Motor neuron (in vitro differentiated cells): Measurements from ENCODE around the gene SHANK1. TPM values are rescaled to one million over a fixed set of nuclear protein-coding genes. Genes with fewer than 3 reads are reported as not detected.

Experiments
- ATAC-seq, 8 experiments: fragments of 200-7000 bp; cut with Tn5 transposase; replicated peaks in 6 of 8; 2 replicates each; pipeline ENCODE4 v1.8.0; 2021; ENCODE audit warnings: mild to moderate bottlenecking in 8 of 8, moderate library complexity in 8 of 8
- H3K27ac ChIP-seq, 2 donors: fragments of 250-450 bp; sonication (Bioruptor Pico); 2 replicates each; pipeline ENCODE4 v1.9.0; 2021; ENCODE audit warnings: antibody characterized with exemption in 2 of 2, mild to moderate bottlenecking in 2 of 2, moderate library complexity in 1 of 2
- H3K4me1 ChIP-seq, 2 donors: fragments of 250-450 bp; sonication (Bioruptor Pico); replicated peaks in 1 of 2; 2 replicates each; pipeline ENCODE4 v1.6.1; 2021; ENCODE audit warnings: antibody characterized with exemption in 2 of 2, mild to moderate bottlenecking in 2 of 2, moderate library complexity in 1 of 2
- H3K4me3 ChIP-seq, 5 donors: fragments of 250-450 bp; sonication (Bioruptor Pico); 2 replicates each; pipeline ENCODE4 v1.9.0; 2021; ENCODE audit warnings: antibody characterized with exemption in 5 of 5, mild to moderate bottlenecking in 5 of 5, moderate library complexity in 4 of 5
- WGBS, 10 experiments: fragments of 450-650 bp; shearing (Covaris generic); methylation state at CpG; one replicate each; pipeline ENCODE4 v1.0.0; 2022; 5-methylcytosine and 5-hydroxymethylcytosine counted together
- in situ Hi-C, 9 experiments: fragments of 400-800 bp; cut with MboI; loops; one replicate each; pipeline ENCODE4 v1.15.0; 2021; ENCODE audit warnings: low sequenced_read_pairs in 9 of 9, low pct_unique_long_range_greater_than_20kb in 2 of 9; ENCODE audit not compliant: unreplicated experiment in 9 of 9
- total RNA-seq, 8 experiments: library from RNA; unstranded; fragments of 300-600 nt; gene quantifications; 2 replicates each; pipeline versions ENCODE4 v1.2.3 to v1.2.4, GENCODE V29; 2022

Gene SHANK1
- total RNA-seq, 8 experiments from 2014 or later, result 1.7 to 22.5 (median 7.2) TPM

GRCh38 chr19:50724522-50725217 is 5.1 kb upstream of the SHANK1 start:
- Histone ChIP-seq H3K4me3 (peak overlapping the region; percentile 51 to 66 (median 55)), H3K4me1 (peaks cover 38 to 45% of the 10 kb centered on the region in 2 donors), H3K27ac (peak overlapping the region; percentile 72 to 84)
- ATAC-seq, result peak; percentile 66 to 81 (median 76)
- 0 to 43% (median 30%) methylated on average over 2 to 21 of the region's 65 CpGs; no CpG with 5 or more reads in 7 of the 10 experiments for WGBS, 10 experiments
- in situ Hi-C loops, result no loop called here

- 0 to 21% methylated on average over 1 to 4 of the region's 31 CpGs; no CpG with 5 or more reads in 8 of the 10 experiments for WGBS, 10 experiments
- in situ Hi-C loops, result no loop called here
Observed at GRCh38 chr19:50723735-50724521, 4.3 kb upstream of the SHANK1 start.

GRCh38 chr19:50723069-50723468 is 3.5 kb upstream of the SHANK1 start, which contains the start of gene CLEC11A:
Gene CLEC11A, plus strand, starts transcription at chr19:50723364. Its CDS starts 162 bp downstream, at chr19:50723526.
- in situ Hi-C loops, result no loop called here
- Histone ChIP-seq H3K27ac (peak within 1 kb of the TSS; percentile 76 to 82), H3K4me3 (peak within 1 kb of the TSS; percentile 43 to 66 (median 45)), H3K4me1 (peaks cover 39 to 44% of the 10 kb centered on the region in 2 donors)
- WGBS, 10 experiments, result 0 to 68% (median 27%) methylated on average over 3 to 9 of the region's 15 CpGs; no CpG with 5 or more reads in 4 of the 10 experiments
- ATAC-seq, result peak in 2 of 8 experiments; percentile 1 to 2

More at GRCh38 chr19:50723735-50724521, 4.3 kb upstream of the SHANK1 start:
- Histone ChIP-seq H3K4me1 (peaks cover 38 to 45% of the 10 kb centered on the region in 2 donors), H3K4me3 (peak overlapping the region; percentile 43 to 66 (median 45)), H3K27ac (peak overlapping the region; percentile 14 to 70)
- ATAC-seq, result no peak

GRCh38 chr19:50722201-50723013 is 2.8 kb upstream of the SHANK1 start:
- H3K27ac ChIP-seq, result peak overlapping the region; percentile 76 to 82
- peak in 5 of 8 experiments; percentile 12 to 31 (median 17) for ATAC-seq
- WGBS, 10 experiments, result 0 to 59% (median 37%) methylated on average over 2 to 7 of the region's 15 CpGs; no CpG with 5 or more reads in 6 of the 10 experiments
- no peak overlapping the region for H3K4me3 ChIP-seq
- in situ Hi-C loops, result no loop called here
- peaks cover 42 to 45% of the 10 kb centered on the region in 2 donors for H3K4me1 ChIP-seq

- H3K27ac ChIP-seq, result peak overlapping the region; percentile 65 to 82
- ATAC-seq, result no peak
- peaks cover 42 to 45% of the 10 kb centered on the region in 2 donors for H3K4me1 ChIP-seq
- in situ Hi-C loops, result no loop called here
- 50 to 100% (median 83%) methylated on average over 1 to 3 of the region's 10 CpGs; no CpG with 5 or more reads in 6 of the 10 experiments for WGBS, 10 experiments
- H3K4me3 ChIP-seq, result no peak overlapping the region
Observed at GRCh38 chr19:50721441-50722137, 2.0 kb upstream of the SHANK1 start.

GRCh38 chr19:50720921-50721381 is 1.3 kb upstream of the SHANK1 start:
- peak in 3 of 8 experiments; percentile 37 to 62 (median 38) for ATAC-seq
- in situ Hi-C loops, result no loop called here
- no peak overlapping the region for H3K4me3 ChIP-seq
- no peak overlapping the region for H3K27ac ChIP-seq
- H3K4me1 ChIP-seq, result peaks cover 40 to 42% of the 10 kb centered on the region in 2 donors
- 0 to 81% methylated on average over 1 to 3 of the region's 8 CpGs; no CpG with 5 or more reads in 8 of the 10 experiments for WGBS, 10 experiments

- Histone ChIP-seq H3K4me1 (peaks cover 37 to 39% of the 10 kb centered on the region in 2 donors), H3K27ac (no peak overlapping the region), H3K4me3 (peak overlapping the region in 1 of 5 donors; percentile 69)
- in situ Hi-C loops, result no loop called here
- ATAC-seq, result peak in 1 of 8 experiments; percentile 2
- 43 to 80% (median 63%) methylated on average over 1 to 11 of the region's 21 CpGs; no CpG with 5 or more reads in 7 of the 10 experiments for WGBS, 10 experiments
Observed at GRCh38 chr19:50720181-50720920, 749 bp upstream of the SHANK1 start.

GRCh38 chr19:50719119-50719435 is 525 bp downstream of the SHANK1 start:
- Histone ChIP-seq H3K4me1 (peaks cover 34 to 37% of the 10 kb centered on the region in 2 donors), H3K4me3 (peak overlapping the region; percentile 45 to 86 (median 56)), H3K27ac (peak overlapping the region; percentile 53 to 64)
- ATAC-seq, result peak in 4 of 8 experiments; percentile 1 to 5 (median 2)
- WGBS, 10 experiments, result no CpG with 5 or more reads among the region's 30 CpGs
- in situ Hi-C loops, result no loop called here

GRCh38 chr19:50718255-50719118 is 1.1 kb downstream of the SHANK1 start:
- no CpG with 5 or more reads among the region's 74 CpGs for WGBS, 10 experiments
- Histone ChIP-seq H3K4me3 (peak overlapping the region; percentile 45 to 86 (median 56)), H3K4me1 (peaks cover 28 to 31% of the 10 kb centered on the region in 2 donors), H3K27ac (peak overlapping the region; percentile 53 to 64)
- ATAC-seq, result peak in 5 of 8 experiments; percentile 31 to 54 (median 46)
- in situ Hi-C loops, result no loop called here

GRCh38 chr19:50717891-50718254 is 1.7 kb downstream of the SHANK1 start:
- Histone ChIP-seq H3K4me3 (peak overlapping the region; percentile 45 to 86 (median 56)), H3K27ac (no peak overlapping the region), H3K4me1 (peaks cover 22 to 25% of the 10 kb centered on the region in 2 donors)
- ATAC-seq, result no peak
- in situ Hi-C loops, result no loop called here
- no CpG with 5 or more reads among the region's 13 CpGs for WGBS, 10 experiments
